ENCODE results near the gene ZDHHC14.

The ZDHHC14 gene

DNA sequence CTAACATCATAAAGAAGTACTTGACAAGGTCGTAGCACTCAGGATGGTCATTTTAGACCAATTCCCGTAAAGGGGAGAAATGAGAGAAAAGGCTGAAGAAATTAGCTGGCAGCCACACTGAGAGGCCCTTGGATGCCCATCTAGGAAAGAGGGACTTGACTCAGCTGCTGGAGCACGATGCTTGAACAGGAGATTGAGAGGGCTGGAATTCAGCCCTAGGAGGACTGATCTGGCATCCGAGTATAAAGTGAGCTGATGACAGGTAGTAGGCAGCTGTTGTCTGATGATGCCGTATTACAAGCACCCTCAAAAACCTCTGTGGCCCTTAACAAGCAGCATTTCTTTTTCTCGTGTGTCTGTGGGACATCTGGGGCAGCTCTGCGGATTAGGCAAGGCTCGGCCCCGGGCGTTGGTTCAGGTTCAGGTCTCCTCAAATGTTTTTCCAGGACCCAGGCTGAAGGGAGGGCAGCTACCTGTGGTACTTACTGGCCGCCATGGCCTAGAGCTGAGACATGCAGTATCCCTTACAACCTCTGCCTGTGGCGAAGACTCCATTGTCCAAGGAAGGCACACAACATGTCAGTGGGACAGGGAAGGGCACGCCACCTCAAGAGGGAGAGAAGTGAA, 222.4 kb downstream of the ZDHHC14 start:
- no peak for DNase-seq

DNA sequence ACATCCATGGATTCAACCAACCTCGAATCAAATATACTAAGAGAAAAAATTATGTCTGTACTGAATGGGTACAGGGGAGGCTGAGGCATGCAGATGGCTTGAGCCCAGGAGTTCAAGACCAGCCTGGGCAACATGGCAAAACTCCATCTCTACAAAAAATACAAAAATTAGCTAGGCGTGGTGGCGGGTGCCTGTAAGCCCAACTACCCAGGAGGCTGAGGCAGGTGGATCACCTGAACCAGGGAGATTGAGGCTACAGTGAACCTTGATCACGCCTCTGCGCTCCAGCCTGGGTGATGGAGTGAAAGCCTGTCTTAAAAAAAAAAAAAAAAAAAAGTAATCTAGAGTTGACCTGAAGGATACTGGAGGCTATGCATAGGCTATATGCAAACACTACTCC, 223.0 kb downstream of the ZDHHC14 start:
- no peak for DNase-seq

DNA sequence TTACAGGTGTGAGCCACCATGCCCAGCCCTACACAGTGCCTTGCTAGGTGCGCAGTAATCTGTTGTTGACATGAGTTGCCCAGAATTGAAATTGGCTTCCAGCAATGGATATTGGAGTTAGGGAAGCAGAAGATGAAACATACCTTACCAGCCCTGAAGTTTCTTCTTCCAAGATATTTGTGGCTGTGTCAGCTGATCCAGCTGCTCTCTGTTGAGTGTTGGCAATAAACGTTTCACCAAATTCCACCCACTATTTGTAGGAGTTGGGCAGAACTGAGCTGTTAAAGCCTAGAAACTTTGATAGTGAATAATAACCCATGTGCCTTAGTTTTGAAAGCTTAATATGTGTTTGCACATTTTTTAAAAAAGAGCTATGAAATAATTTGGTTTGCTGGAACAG, 223.8 kb downstream of the ZDHHC14 start:
- DNase-seq, result no peak

DNA sequence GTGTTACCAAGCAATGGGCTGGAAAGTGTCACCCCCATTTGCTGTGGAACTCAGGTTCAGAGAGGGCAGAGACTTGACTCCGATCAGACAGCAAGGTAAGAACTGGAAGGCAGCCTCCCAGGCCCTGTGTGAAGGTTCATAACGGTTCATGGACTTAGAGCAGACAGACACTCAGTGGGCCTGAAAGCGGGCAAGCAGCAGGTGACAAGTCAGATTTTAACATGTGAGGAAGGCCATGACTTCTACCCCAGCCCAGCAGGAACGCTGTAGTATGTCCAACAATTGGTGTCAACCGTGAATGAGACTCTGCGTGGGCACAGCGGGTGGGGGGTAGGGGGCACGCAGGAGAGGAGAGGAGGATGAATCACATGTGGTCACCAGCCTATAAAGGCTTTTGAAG, 224.5 kb downstream of the ZDHHC14 start:
- DNase-seq, result no peak

DNA sequence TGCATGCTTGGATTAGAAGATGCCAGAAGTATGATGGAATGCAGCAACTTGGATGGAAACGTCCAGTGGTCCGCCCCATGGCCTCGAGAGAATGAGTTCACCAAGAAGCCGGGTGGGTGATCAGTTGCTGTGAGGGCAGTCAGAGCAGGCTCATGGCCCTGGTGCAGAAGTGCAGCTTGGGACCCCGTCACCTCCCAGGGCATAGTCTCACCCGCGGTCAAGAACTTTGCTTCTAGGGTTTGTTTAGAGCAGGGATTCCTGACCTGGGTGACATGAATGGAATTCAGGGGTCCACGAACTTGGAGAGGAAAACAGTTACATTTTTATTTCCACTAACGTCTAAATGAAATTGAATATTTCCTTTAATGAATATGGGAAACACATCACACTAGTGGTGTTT, 225.5 kb downstream of the ZDHHC14 start:
- no peak for DNase-seq

DNA sequence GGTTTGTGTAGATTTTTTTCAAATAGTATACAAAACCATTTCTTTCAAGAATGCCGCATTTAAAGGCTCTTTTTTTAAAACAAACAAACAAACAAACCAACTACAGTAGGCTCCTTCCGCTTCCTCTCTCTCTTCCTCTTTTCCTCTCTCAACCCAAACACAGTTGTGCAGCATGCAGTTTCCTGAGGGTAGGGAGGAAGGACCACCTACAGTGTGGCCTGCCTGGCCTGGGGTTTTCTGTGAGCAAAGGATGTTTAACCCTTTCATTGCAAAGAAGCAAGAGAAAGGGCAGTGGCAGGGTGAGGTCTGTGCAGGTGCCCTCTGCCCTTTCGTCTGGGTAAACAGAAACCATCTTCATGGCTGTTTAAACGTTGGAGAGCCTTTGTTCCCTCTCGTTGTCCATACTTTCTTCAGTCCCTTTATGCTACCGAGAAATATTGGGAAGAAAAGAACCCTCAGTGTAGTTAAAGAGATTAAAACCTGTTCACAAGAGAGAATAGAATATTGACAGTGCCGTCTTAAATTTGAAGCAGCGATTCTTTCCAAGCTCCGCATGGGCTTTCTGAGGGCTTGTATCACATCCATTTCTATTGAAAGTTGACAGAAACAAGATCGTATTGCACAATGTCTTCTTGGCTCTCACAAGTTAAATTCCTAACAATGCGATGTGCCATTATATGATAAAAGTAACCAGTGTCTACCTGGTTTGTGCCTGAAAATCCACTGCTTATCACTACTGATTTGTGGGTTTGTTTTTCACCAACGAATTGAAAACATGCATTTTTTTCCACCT, 226.5 kb downstream of the ZDHHC14 start:
- DNase-seq, result no peak

DNA sequence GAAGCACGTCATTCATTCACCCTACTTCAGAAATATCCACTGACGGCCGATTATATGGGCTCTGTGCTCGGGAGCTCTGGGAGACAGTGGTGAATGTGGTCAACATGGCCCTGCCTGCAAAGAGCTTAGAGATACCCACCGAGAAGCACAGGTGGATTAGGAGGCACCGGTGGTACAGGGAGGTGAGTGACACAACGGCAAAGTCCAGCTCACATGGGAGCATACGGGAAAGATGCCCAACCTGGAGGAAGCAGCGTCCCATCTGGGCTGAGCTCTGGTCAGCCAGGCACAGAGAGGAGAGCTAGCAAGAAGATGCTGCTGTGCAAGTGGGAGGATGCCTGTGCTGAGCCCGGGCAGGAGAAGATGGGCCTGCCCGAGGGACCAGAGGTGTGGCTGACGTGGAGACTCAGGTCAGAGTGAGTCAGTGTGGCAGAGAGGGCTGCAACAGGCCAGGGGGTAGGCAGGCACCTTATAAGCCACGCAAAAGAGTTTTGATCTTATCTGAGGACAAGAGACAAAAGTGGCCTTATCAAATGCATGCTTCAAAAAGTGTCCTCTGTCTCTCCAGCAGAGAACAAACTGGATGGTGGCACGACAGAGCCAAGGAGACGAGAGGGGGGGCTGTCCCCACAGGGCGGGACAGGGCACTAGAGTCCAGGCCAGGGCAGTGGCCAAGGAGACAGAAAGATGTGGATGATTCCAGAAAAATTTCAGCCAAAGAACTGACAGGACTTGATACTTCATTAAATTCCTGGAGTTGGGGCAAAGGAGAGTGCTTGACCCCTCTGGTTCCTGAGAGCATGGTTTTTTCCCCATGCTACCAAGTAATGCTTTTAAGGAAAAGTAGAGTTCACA, 227.5 kb downstream of the ZDHHC14 start:
- no peak for DNase-seq

DNA sequence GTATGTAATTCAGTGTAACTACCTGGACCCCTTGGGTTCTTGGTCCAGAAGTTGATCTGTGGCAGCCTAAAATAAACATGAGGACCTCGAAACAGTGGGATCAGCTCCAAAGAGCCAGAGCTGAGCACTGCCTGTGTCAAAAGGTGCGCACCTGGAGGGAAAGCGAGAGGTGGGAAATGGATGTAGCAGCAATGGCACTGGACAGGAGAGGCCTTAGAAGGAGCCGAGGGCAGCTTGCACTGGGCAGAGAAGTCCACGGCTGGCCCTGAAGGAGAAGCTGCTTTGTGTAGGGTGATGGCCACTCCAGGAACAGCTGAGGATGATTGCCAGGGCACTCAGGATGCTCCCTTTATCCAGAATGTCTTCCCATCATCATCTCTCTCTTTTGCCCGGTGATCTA, 228.1 kb downstream of the ZDHHC14 start:
- no peak for DNase-seq

DNA sequence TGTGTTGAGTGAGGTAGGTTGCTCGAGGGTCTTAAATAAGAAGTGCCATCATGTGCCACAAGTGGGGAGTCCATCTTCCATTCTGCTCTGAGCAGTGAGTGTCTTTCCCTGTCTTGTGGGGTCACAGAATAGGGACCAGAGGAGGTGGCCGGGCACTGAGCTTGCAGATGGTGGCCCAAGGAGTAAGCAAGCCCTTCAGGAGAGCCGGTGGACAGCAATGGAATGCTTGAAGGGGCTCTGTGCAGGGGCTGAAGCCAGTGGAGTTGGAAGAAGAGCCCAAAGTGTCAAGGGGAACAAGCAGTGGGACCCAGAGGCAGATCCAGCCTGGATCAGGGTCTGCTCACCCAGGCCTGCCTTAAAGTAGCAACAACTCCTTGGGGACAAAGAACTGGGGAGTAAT, 228.6 kb downstream of the ZDHHC14 start:
- DNase-seq, result no peak

DNA sequence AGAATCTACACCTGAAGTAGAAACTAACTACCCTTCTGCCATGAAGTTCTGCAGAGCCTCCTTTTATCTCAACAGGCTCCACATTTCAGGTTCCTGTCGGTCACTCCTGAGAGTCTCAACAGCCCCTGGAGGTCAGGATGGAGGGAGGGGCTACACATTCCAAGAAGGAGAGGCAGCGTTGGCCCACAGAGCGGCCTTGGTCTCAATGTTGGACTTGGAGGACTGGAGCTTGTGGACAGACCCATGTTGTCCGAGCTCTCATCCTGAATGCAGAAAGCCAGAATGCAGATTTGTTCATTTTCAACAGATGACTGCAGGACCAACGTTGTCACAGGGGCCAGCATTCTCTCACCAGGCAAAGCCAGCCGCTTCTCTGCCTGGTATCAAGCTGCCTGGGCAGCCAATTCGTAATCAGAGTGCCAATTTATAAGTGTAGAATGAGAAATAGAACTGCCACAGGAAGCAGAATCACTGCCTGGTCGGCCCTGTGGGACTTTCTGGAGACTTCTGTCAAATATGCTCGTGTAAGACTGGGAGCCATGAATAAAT, 229.5 kb downstream of the ZDHHC14 start:
- no peak for DNase-seq

DNA sequence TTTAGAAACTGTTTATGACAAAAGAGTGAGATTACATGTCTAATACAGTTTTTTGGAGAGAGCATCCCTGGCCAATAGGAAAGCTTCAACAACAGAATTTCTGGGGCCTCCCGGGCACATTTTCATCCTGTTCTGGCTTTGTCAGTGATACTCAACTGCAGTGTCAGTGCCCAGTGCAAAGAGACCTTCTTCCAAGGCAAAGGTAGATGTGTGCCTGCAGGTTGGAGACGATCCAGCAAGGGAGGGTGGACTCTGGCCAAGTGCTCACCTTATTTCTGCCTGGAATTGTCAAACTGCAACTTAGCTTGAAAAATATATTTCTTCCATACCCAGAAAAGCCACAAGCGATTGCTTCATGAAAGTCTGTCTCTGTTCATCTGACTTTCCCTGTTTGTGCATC, 230.4 kb downstream of the ZDHHC14 start:
- DNase-seq, result no peak

DNA sequence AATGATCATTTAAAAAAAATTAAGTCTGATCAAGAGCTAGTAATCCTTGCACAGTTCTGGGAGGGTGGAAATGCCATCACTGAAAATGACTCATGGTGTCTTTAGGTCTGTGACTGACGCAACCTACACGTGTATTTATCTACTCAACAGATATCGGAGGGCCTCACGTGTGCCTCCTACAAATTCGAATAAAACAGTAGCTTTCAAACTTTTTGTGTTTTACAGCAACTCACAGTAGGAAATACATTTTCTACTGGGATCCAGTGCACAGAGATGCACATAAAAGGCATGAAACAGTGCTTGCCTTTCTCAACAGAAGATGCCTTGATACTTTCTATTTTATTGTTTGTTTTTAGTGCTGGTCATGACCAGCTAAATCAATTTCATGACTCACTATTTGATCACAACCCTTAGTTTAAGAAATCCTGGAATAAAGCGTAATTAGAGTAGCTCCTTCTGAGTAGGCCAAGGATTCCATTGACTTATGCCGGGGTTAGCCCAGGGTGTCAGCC, 232.1 kb downstream of the ZDHHC14 start:
- no peak for DNase-seq

DNA sequence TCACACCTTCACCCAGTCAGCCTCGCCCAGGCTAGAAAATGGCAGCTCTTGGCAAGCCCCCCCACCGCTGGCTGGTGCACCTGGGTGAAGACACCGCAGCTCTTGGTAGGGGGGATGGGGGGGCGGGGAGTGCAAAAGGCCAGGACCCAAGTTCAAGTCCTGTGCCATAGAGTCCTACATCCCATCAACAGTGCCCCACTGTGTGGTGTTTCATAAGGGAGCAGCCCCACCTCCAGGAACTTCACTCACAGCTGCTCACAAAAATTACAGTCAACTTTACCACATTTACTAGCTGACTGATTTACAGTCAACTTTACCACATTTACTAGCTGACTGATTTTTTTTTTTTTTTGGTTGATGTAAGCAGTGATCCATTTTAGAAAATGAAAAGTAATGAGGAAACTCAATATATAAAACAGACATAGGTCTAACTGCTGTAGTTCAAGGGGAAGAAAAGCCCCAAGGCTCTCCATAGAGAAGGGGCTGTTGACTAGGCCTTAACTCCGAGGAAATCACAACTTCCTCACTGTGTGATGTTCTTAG, 233.1 kb downstream of the ZDHHC14 start:
- DNase-seq, result no peak

DNA sequence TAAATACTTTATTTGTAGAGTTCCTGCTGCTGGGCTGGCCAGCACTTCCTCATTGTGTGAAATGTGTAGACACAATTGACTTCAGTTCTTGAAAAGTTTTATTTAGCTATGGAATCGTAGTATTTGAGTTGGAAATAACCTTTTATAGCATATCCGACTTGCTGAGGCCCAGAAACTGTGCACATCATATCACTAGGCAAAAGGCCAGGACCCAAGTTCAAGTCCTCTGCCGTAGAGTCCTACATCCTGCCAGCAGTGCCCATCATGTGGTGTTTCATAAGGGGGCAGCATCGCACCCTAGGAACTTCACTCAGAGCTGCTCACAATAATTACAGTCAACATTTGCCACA, 234.4 kb downstream of the ZDHHC14 start:
- DNase-seq, result no peak

DNA sequence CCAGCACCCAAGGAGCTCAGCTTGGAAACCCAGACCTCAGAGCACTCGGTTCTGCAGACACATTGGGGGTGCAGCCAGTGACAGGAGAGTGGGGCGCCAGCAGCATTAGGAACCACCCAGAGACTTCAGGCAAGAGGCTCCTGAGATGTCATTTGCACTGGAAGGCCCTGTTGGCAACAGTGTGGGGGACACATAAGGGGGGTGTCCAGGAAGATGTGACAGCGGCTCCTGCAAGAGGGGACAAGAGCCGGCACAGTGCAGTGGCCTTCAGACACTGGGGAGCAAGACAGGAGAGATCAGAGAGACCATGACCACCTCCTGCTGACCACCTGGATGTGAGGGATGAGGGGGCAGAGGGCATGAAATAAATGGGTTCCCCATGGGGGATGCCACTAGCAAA, 235.0 kb downstream of the ZDHHC14 start:
- DNase-seq, result no peak

DNA sequence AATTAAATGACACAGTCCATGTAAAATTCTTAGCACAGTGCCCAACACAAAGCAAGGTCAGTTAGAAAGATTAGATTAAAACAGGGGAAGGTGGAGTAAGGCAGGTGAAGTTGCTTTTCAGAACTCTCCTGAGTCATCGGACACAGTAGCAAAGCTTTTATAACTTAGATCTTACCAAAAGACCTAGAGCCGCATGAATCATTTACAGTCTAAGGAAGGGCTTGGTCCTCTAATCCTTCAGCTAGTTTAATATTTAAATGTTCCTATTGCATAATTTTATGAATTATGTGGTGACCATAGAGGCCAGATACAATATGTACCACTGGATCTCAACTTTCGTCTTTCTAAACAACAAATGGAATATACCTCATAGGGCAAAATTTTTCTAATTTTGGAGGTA, 240.0 kb downstream of the ZDHHC14 start:
- no peak for DNase-seq

DNA sequence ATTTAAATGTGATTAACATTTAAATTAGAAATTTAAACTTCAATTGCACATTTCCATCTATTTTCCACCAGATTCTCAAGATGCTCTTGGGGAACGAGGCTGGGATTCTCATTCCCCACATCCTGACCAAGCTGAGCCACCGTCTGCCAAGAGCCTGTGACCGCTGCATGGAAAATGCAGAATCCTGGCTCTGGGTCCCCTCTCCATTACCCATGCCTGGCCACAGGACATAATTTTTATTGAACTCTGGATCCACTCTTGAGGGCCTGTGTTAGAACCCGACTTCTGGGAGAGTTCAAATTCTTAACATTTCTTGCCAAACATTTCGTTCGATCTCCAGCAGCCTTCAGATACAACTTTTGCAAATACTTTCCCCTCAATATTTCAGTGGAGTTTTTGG, 240.4 kb downstream of the ZDHHC14 start:
- DNase-seq, result no peak

DNA sequence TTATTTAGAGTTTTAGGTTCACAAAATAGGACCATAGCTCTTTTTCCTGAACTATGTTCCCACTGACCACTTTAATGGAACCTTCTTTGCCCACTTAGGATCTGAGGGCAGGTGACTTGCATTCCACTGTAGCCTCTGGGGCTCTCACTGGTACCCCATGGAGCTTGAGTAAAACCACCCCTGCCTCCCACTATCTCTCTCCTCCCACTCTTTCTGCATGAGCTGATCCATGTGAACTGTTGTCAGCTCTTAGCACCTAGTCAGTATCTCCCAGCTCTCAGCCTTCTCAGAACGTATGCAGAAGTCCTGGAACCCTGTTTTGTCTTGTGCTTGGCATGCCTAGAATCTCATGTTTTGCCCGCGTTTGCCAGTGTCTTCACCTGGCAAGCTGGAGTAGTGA, 241.4 kb downstream of the ZDHHC14 start:
- DNase-seq, result no peak

DNA sequence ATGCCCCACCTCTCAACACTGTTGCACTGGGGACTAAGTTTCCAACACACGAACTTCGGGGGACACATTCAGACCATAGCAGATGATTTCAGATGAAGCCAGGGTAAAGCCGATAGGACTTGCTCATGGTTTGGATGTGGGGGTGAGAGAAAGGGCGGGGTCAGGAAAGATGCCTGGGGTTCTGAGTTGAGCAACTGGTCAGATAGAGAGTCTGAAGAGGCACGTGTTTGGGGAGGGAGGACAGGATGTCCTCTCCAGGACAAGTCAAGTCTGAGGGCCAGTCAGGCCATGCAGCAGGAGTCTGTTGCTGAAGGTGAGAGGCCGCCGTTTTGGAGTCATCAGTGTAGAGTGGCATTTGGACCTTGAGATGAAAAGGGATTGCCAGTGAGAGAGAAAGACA, 244.1 kb downstream of the ZDHHC14 start:
- no peak for DNase-seq

DNA sequence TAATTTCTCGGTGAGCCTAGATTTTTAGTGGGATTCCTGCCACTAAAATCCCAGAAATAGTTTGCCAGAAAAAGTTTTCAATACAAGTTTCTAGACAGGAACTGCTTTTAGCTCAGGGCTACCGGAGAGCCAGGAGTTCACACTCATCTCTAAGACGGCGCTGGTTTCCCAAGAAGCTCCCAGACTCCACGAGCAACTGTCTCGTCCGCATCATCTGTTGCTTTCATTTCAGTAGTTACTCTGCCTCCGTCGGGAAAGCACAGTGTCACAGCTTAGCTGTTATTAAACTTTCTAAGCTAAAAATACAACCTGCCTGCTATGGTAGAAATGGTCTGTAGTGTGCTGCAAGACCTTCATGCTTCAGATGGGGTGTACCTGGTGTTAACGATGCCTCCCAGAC, 244.8 kb downstream of the ZDHHC14 start:
- no peak for DNase-seq

DNA sequence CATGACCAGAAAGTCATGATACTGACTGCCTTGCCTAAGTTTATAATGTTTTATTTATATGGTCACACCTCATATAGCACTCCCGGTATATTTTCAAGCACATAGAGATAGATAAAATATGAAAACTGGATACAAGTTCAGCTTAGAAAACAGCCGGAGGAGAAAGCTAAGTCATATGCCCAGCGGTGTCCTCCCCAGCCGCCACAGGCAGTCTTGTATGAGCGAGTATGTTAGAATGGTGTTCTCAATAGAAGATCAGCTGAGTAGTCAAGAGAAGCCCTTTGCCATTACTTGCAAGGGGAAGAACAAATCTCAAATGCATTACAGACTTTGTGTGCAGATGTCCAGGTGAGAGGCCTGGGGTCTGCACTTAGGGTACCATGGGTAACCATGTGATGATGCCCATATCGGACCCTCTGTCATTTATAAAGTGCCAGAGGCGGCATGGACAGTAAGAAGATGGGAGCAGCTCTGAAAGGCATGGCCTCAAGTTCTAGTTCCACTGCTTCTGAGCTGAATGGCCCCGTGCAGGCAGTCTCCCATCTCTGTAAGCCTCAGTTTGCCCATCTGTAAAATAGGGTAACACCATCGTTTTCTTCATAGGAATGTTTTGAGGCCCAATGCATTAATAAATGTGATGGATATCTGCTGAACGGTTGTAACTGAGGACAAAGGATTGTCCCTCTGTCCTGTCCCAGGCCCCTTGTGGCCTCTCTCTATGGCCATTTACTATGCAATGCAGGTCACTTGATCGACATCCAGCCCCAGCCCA, 246.4 kb downstream of the ZDHHC14 start:
- no peak for DNase-seq

DNA sequence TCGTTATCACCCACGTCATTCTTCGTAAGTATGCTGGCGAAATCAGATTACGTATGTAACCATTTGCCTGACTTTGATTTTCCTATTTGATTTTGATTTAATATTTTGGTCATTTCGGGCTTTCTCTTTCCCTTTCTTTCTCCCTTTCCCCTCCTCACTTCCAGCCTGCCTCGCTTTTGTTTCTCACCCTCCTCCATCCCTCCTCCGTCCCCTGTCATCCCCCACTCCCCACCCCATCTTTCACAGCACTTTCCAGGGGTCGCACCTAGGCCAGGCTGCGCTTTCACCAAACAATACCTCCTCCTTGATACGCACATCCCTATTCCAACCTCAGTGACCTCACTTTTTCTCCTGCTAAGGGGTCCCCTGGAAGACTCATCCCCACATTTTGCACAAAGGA, 247.5 kb downstream of the ZDHHC14 start:
- no peak for DNase-seq
